Esophagus muscularis mucosa (tissue), 2 donors: ENCODE measurements around the gene PRDM16.
A peak's percentile ranks its signal among the peaks of the same experiment; 100 is the strongest.

Experiments used
- POLR2A ChIP-seq: fragments of 450-650 bp; IDR thresholded peaks from one replicate; pipeline ENCODE4 v1.6.1; 2017; ENCODE audit warnings: antibody characterized with exemption, moderate library complexity, mild to moderate bottlenecking, low read depth
- POLR2AphosphoS5 ChIP-seq, 2 donors: sonication (generic); formaldehyde crosslinking; IDR thresholded peaks; one replicate each; pipeline ENCODE4 v1.6.1; 2017; ENCODE audit warnings: antibody characterized with exemption in 2 of 2

GRCh38 chr1:3323021-3323795 lies 254.2 kb downstream of the PRDM16 start:
- TF ChIP-seq POLR2AphosphoS5 (IDR thresholded peaks at IDR 0.05) (peak in 1 of 2 donors; percentile 20), POLR2A (no peak)
